Activated CD4-positive, CD25-positive, alpha-beta regulatory T cell treated with anti-CD3 and anti-CD28 coated beads, Interleukin-2, amount 50 U/mL, for 16 hours (primary cell): Measurements from ENCODE around the gene ASIC2.
"Not testable (repeated sequence)": the region's sequence is repeated elsewhere in the genome, so short reads cannot be mapped to it uniquely, and the experiment has no call there.

Experiments
- DNase-seq: peaks from one replicate; pipeline ENCODE4 v3.0.0-alpha.2; 2020; ENCODE audit warnings: low read depth, low spot score

Gene ASIC2

DNA sequence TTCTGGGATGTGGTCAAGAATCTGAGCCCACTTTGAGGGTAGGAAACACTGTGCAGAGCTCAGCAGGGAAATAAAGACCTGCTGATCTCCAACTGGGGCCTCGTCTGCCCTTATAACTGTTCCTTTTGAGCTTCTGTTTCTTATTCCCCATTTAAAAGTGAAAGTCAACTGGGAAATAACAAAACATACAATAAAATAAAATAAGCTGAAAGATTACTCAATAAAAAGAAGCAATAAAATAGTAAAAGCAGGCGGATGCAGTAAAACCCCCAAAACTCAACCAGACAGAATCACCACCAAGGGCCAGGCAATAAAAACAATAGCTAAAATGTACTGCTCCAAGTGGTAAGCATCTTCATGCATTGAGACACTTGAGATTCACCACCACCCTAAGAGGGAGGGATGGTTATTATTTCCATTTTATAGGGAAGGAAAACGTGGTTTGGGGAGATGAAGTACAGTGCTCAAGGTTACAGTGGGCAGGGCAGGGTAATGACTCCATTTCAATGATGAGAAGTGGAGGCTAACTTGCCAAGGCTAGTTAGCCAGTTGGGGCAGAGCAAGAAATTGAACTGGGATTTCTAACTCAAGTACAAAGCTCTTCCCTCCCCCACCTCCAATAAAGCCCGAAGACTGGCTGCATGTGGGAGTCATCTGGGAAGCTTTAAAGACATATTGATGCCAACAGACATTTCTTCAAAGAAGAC is 307.9 kb downstream of the ASIC2 start:
- no peak for DNase-seq

DNA sequence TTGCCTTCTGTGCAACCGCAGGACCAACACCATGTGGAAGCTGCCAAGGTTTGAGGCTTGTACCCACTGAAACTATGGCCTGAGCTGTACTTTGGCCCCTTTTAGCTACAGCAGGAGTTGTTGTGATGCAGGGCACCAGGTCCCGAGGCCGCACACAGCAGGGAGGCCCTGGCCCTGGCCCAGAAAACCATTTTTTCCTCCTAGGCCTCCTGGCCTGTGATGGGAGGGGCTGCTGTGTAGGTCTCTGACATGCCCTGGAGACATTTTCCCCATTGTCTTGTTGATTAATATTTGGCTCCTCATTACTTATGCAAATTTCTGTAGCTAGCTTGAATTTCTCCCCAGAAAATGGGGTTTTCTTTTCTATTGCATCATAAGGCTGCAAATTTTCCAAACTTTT is 311.5 kb downstream of the ASIC2 start:
- not testable (repeated sequence) for DNase-seq

DNA sequence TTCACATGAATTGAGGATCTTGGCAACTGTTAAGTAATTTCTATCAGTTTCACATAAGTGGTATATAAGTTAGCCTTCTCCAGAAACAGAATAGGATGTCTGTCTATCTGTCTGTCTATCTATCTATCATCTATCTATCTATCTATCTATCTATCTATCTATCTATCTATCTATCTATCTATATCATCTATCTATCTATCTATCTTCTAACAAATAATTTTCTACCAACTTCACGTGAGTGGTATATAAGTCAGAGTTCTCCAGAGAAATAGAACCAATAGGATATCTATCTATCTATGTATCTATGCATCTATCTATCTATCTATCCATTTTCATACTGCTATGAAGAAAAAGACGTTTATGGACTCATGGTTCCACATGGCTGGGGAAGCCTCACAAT is 312.9 kb downstream of the ASIC2 start:
- DNase-seq, result no peak

DNA sequence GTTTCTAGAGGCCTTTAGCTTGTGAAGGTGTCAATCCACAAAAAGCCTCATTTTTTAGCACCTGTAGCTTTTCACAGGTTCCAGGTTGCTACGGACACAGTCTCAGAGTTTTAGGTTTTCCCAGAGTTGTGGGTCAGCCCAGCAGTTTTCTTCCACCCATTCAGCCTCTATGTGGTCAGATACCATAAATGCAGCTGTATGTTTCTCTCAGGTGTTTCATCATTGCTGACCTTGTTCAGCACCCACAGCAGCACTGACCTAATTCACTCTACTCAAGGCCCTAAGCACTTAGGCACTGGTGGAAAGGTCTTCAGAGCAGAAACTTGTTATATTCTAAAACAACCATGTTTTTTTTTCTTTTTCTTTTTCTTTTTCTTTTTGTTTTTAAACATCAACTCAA is 316.5 kb downstream of the ASIC2 start:
- DNase-seq, result no peak

DNA sequence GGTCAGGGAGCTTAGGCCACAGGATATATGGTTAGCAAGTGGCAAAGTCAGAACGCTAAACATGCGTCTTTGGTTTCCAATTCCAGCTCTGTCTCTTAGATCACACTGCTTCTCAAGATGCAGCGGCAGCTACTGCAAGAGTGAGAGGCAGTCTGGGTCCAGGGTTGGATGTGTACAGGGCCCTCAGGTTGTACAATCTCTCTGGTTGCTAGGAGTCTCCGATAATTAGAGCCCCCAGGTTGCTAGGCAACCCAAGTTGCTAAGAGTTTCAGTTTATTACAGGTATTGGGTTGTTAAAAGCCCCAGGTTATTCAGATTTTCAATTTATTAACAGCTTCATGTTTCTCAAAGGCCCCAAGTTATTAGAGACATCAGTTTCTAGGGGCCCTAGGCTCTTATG is 317.0 kb downstream of the ASIC2 start:
- no peak for DNase-seq

DNA sequence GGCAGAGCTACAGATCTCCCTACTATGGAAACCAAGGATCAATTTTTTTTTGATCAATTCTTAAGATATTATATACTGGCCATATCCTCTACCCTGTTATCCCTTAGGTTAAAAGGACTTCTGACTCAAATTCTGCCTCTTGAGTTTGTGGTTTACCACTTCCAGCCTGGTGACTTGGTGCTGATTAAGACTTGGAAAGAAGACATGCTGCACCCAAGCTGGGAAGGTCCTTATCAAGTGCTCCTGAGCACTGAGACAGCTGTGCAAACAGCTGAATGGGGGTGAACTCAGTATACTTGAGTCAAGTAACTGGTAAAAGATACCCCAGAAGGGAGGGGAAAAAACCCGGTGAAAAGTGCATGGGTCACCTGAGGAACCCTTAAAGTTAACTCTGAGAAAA is 321.9 kb downstream of the ASIC2 start:
- DNase-seq, result no peak

DNA sequence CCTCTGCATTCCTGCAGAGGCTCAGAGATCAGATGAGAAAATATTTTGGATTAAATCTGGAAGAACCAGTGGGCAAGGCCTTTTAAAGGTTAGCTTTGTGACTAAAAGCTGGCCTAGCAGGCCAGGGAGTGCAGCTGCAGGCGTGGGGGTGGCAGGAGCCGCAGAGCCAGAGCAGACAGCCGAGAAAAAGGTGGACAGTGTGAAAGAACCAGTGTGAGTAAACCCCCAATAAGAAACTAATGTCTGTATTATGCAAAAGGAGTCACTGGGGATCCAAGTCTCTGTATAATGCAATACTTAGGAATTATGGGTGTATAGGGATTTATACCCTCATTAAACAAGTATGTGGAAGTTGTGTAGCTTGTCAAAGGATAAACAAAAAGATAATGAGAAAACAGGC is 322.8 kb downstream of the ASIC2 start:
- no peak for DNase-seq

DNA sequence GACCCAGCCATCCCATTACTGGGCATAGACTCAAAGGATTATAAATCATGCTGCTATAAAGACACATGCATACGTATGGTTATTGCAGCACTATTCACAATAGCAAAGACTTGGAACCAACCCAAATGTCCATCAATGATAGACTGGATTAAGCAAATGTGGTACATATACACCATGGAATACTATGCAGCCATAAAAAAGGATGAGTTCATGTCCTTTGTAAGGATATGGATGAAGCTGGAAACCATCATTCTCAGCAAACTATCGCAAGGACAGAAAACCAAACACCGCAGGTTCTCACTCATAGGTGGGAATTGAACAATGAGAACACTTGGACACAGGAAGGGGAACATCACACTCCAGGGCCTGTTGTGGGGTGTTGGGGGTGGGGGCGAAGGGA is 323.9 kb downstream of the ASIC2 start:
- not testable (repeated sequence) for DNase-seq

DNA sequence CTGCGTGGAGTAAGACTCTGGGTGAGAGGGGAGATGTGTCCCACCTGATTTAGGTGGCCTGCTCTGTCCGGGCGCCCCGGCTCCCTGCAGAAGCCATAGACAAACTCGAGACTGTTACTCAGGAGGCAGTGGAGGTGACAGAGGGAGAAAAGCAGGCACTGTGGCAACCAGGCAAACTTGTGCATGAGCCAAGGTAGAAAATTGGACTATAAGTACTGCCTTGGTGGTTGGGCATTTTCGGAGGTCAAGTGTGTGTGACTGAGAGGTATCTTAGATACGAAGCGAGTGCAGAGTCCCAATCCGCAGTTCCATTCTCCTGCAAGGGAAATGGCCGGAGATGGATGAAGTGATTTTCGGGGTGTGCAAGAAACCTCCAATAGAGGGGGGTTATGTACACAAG is 328.6 kb downstream of the ASIC2 start:
- DNase-seq, result no peak
